Activated T-cell treated with anti-CD3 and anti-CD28 coated beads, Interleukin-2, amount 50 U/mL, for 1 hour (primary cell): ENCODE data around the gene GRID2.

Experiments used
- DNase-seq: peaks from one replicate; pipeline ENCODE4 v3.0.0-alpha.2; 2020

Gene GRID2

DNA sequence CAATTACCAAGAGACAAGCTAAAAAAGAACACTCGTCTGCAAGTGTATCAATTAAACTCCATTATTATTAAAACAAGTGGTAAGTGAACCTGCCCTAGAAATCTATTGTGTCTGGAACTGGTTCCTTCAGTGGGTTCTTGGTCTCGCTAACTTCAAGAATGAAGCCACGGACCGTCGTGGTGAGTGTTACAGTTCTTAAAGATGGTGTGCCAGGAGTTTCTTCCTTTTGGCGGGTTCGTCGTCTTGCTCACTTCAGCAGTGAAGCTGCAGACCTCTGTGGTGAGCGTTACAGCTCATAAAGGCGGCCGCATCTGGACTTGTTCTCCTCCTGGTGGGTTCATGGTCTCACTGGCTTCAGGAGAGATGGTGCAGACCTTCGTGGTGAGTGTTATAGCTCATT lies 231.8 kb downstream of the GRID2 start:
- no peak for DNase-seq

DNA sequence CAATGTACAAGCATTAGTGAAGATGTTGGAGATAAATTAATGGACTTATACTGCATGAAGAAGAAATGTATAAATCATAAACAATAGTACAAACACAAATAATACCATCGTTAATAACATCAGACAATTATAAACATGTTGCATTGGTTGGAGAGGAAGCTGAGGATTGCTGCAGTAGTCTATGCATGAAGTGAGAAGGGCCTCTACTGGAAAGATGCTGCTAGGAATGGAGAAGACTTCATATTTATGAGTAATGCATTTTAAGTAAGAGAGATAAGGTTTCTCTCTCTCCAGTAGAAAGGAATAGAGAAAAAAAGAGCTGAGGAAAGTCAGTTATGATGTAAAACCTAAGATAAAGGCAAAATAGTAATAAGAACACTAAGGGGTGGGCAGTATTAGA lies 247.8 kb downstream of the GRID2 start:
- no peak for DNase-seq

DNA sequence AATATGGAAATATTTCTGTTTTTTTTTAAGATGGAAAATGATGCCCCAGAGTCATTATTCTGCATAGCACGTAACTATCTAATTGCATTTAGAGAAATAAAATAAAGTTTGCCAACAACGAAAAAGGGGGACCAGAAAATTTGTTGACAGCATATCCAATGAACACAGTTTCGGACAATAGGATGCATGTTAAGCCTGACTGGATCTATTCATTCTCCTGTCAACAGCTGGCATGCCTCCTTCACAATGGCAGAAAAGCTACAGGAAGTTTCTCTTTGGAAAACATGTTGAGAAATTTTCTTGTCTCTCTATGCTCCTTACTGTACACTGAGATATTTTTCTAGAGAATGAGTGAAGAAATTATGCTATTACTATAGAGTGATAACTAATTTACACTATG lies 262.5 kb downstream of the GRID2 start:
- DNase-seq = no peak

DNA sequence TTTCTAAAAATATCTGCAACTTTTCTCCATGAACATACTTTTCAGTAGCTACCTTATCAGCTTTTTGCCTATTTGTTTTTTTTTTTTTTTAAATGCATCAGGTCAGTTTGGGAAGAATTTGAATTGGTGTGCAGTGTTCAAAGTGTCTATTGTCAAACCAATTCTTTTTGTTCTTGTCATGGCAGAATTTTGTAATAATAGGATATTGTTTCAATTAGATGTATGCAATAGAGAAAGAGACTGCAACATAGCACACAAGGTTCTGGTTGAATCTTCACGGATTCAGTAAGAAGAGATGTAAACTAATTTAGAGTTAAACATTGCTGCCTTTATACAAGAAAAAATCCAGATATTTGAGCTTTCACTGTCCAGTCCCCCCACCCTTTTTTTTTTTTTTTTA lies 277.1 kb downstream of the GRID2 start:
- DNase-seq = no peak

DNA sequence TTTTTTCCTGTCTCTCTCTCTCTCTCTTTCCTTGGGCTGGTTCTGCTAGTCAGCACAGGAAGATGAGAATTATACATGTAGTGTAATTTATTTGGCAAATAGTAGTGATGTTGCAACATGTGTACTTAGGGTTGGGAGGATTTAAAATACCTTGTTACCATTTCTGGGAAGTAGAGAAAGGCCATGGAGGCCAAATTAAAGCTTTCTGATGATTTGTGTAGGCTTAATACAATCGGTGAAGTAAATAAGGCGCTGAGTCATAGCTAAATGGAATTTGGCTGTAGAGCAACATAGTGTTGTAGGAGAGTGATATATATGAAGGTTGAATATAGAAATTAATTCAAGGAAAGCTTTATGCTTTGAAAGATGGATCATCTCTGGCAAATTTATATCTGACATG lies 295.3 kb downstream of the GRID2 start:
- no peak for DNase-seq

DNA sequence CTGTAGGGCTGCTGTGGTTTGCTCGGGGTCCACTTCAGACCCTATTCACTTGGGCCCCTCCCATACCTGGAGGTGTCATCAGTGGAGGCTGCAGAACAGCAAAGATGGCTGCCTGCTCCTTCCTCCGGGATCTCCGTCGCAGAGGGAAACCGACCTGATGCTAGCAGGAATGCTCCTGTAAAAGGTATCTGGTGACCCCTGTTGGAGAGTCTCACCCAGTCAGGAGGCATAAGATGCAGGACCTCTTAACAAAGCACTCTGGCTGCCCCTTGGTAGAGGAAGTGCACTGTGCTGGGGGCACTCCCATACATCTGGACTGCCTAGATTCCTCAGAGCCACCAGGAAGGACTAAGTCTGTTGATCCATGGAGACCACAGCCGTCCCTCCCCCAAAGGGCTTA lies 296.9 kb downstream of the GRID2 start:
- no peak for DNase-seq

DNA sequence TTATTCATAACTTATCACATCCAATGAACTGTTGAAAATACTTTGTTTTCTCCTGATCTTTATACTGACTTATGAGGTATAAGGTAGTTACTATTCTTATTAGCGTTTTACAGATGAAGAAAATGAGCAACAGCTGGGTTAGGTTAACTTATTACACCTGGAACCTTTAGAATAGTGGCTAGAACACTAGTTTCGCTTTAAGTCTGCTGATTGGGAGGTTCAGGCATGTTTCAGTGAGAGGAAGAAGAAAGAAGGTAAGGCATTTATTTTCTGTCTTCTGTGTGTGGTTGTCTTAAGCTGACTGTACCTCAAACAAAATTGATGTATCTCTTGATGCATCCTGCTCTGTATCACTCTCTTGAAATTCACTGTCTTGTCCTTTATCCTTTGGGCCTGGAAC lies 302.5 kb downstream of the GRID2 start:
- DNase-seq = no peak

DNA sequence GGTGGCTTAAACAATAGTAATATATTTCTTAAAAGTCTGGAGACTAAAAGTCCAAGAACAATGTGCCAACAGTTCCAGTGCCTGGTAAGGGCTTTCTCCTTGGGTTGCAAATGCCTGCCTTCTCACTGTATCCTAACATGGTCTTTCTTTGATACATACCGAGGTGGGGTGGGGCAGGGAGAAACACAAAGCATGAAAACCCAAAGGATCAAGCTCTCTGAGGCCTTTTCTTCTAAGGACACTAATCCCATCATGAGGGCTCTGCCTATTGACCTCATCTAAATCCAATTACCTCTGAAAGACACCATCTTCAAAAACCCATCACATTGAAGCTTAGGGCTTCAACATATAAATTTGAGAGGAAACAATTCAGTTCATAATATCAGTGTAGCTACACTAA lies 311.3 kb downstream of the GRID2 start:
- no peak for DNase-seq

DNA sequence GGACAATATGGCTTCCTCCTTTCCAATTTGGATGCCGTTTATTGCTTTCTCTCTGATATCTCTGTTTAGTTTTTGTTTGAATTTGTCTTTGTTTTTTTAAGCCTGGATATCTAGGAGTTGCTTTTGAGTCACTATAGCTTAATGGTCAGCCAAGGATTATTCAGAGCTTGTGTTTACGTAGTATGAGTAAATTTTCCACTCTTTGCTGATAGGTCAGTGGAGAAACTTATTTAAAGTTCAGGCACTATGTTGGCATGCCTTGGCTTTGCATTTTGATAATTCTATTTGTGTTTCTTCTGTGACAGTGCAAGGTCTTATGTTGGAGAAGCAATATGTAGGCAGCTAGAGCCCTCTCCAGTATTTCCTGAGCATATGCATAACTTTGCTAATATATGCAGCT lies 315.2 kb downstream of the GRID2 start:
- DNase-seq = no peak

DNA sequence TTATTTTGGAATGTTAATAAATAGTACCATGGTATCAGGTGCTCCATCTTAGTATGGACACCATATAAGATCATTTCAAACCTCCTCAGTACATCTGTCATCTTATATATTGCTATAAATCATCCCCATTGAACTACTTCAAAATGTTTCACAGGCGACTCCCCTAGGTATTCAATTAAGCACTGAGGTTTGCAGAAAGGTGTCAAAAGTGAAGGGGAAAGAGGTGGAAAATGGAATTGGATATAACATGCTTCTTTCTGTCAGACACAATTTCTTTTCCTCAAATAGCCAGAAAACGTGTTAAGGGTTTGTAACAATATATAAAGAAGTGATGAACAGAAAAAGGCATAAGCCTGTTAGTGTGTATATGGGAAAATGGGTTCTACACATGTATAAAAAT lies 325.5 kb downstream of the GRID2 start:
- DNase-seq = no peak

DNA sequence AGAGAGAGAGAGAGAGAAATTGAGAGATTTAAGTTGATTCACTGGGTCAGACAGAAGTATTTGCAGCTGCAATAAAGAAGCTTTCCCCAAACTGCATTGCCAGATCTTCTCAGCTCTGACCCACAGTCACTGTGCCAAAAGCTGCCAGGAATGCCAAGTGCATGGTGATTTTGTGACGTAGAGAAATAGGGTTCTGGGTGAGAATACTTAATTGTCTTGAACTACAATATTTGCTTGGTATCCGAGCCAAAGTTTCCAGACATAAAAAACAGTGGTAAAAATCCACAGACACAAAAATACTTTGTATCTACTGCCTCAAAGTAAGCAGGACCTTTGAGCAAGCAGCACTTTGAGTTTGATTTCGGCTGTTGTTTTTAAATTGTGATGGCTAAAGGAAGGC lies 331.1 kb downstream of the GRID2 start:
- no peak for DNase-seq

DNA sequence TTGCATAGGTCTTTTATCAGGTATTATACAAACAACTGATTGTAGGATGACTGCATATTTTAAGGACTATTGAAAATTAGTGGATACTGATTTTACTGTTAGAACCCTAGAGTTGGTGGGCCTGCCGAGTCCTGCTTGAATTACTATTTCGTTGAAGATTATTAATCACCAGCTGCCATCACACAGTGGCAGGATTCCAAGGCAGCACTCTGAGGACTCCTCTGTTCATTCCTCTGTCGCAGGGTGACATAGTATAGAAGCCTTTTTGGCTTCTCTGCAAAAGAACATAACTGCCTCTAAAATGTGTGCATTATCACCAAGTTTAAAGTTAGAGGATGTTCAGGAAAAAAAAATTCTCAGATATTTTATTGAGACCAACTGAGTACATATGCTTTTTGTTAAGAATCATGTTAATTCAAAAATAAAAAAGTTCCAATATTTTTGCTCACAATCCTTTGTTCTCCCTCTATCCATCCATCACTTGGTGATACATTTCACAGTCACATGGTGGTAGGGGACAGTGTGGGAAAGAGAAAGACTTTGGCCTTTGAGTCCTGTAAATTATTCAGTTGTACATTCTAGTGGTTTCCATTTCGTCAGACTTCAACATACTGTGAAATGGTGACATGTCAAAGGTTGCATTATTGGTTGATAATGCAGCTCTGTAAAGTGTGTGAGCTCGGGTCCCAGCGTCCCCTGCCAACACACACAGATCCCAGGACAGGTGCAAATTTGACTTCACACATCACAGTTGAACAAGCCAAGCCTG lies 332.5 kb downstream of the GRID2 start:
- no peak for DNase-seq

DNA sequence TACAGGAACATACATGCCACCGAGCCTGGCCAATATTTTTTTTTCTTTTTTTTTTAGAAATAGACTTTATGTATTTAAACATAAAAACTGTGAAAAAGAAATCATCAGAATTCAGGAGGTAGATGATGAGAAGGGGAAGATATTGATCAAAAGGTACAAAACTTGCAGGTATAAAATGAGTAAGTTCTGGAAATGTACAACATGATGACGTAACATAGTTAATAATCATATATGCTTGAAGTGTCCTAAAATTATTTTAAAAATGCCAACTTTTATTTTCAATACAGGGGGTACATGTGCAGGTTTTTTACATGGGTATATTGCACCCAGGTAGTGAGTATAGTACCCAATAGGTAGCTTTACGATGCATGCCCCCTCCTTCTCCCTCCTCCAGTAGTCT lies 337.6 kb downstream of the GRID2 start:
- DNase-seq = no peak

DNA sequence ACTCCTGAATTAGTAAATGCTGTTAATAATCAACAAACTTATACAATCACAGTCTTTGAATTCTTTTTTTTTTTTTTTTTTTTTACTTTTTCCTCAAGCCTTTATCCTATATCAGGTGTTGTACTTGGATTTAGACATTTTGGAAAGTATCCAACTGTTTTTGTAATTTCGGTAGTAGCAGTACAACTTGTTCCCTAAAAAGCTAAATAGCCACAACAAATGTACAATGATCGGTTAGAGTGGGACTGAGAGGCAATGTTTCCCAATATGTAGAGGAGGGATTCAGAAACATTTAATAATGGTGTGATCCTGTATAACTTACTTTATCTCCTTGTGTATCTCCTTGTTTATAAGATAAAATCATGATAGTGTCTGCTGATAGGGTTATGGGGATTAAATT lies 343.1 kb downstream of the GRID2 start:
- no peak for DNase-seq

DNA sequence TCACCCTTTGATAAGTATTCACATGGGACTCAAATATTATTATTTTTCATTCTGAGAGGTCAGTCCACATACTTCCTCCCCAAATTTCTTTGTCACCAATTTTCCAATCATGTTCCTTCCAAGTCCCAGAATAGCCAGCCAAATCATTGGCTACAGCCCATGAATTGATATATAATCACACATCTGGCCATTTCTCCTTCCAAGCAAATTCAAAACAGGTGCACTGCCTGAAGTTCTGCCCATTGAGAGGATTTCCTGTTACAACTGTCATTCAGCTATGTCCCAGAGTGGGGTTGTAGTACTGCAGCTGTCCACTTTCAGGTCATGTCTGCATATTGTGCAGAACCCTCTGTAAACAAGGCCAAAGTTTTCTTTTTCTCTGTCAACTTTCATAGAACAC lies 347.8 kb downstream of the GRID2 start:
- DNase-seq = no peak

DNA sequence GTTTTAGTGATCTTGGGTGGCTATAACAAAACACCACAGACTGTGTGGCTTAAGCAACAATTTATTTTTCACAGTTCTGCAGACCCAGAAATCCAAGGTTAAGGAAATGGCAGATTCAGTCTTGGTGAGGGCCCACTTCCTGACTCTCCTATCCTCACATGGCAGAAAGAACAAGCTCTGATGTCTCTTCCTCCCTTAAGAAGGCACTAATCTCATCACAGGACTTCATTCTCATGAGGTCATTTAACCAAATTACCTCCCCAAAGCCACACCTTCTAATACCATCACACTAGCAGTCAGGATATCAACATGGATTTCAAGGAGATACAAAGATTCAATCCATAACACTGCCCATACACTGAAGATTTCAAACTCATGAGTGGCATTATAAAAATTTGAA lies 350.3 kb downstream of the GRID2 start:
- DNase-seq = no peak

DNA sequence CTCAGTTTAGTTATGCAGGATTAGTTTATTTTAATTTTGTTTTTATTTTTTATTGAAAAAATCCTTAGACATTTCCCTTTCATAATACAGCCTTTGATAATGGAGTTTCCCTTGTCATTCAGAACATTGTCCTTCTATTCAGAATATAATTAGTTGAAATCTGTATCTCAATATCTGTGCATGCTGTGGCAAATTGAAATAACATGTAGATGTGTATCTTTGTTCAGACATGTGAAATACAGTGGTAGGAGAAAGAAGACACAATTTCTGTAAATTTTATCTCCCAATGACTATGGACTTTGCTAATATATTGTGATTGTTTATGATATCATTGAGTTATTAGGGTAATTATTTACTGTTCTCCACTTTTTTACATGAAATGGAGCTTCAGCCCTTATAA lies 353.9 kb downstream of the GRID2 start:
- DNase-seq = no peak

DNA sequence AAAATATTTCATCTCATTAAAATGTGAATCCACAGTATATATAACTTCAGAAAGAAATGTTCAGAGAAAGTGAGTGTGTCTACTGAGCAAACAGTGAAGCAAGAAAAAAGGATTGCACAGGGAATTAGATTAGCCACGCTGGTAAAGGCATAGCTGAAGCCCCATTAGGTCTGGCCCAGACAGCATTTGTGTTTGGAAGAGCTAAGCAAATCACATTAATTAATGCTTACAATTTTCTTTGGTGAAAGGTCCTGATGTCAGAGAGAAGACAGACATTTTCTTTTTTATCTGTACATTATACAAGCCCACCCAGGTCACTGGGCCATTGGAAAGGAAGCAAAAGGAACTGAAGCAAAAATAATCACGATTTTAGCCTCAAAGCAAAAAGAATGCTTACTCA lies 354.6 kb downstream of the GRID2 start:
- no peak for DNase-seq

DNA sequence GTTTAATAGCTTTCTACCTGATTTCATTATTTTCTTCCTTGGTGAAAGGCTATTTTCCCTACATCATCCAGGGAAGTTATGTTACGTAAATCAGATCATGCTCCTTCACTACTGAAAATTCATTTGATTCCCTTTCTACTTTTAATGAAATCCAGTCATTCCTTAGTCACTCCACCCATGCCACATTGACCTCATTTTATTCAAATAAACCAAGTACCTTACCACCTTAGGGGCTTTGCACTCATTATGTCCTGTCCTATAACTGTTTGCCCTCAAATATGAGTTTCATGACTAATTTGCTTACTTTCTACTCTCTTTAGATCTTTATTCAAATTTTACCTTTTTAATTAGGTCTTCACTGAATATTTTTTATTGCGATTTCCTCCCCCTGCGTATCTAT lies 374.0 kb downstream of the GRID2 start:
- DNase-seq = no peak

DNA sequence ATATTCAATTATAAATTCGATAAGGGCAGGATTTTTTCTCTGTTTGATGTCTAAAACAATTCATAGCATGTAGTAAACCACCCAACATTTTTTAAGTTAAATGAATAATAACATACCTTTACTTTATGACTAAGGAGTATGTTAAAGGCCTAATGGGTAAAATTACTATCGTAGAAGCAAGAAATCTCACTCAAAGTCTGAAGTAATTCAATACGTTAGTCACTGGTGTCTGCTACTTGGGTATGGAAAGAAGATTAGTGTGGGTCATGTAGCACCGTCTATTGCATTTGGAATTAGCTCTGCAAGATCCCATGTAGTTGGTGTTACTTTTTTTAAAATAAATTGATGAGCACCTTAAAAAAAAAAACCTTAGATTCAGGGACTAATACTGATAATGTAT lies 374.5 kb downstream of the GRID2 start:
- no peak for DNase-seq

DNA sequence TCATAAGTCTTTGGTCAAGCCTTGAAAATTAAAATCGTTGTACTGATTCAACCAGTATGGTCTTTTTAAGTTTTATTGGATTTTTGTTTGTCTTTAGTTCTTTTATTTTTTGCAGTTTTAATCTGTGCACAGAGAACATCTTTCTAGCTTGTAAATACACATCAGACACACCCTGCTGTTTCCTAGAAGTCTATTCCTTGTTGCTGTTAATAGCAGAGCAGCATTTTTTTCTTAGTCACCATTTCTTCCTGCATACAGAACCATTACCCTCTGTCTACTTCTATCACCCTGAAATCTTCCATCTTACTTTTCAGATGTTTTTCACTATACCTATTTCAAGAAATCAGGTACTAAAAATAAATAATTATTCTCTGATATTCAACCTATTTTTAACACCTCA lies 375.4 kb downstream of the GRID2 start:
- DNase-seq = no peak

DNA sequence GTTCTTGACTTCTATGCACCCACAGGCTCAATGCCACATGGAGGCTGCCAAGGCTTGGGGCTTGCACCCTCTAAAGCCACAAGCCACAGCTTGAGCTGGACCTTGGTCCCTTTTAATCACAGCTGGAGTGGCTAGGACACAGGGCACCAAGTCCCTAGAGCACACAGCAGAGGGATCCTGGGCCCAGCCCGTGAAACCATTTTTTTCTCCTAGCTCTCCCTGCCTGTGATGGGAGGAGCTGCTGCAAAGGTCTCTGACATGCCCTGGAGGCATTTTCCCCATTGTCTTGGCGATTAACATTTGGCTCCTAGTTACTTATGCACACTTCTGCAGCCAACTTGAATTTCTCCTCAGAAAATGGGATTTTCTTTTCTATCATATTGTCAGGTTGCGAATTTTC lies 410.9 kb downstream of the GRID2 start:
- DNase-seq = no peak

DNA sequence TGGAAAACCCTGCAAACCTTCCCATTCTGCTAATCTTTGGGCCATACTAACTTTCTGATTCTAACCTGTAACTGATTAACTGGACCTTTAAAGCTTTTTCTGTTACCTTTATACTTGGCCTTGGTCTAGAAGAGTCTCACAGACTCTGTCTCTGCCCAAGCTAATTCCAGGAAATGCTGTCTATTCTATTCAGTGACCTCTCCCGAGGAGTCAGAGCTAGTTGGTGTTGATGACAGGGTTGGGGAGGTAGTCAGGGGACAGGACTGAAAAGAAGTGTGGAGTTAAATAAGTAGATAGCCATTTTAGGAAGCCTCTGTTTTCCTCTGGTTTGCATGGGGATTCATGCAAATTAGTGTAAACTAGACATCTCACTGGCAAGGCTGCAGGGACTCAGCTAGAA lies 429.5 kb downstream of the GRID2 start:
- DNase-seq = no peak

DNA sequence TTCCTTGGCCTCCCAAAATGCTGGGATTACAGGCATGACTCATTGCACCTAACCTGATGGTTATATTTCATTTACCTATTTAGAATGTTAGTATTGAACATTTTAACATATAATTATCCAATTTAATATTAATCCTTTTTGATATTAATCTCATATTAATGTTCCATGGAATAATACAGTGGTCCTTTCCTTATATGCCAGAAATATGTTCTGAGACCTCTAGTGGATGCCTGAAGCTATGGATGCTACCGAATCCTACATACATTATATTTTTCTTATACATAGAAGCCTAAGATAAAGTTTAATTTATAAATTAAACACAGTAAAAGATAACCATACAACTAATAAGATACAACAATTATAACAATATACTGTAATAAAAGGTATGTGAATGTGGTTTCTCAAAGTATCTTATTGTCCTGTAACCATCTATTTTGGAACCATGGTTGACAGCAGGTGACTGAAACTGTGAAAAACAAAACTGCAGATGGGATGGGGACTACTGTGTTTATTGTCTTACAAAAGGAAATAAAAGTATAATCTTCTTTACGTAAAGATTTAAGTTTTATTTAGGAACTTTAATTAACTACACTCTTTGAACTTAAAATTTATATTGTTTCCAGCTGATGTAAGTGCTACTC lies 431.4 kb downstream of the GRID2 start:
- no peak for DNase-seq

DNA sequence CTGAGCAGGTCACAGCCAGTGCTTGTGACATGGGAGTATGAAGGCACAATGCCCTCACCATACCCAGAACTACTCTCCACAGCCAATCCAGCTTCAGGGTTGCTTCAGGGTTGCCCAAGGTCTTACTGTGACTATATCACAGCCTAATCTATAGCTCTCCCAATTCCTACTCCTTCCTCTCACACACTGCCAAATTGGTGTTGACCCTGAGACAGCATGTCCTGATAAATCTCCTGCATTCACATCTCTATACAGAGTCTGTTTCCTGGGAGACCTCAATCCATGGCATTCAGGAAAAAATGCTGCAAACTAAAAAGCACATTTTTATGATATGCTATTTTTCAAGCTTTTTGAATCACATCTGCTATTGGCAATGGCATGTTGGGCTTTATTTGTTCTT lies 456.7 kb downstream of the GRID2 start:
- no peak for DNase-seq
